ENCODE data around the gene GRIK4.
A peak's percentile ranks its signal among the peaks of the same experiment; 100 is the strongest.

Gene GRIK4

DNA sequence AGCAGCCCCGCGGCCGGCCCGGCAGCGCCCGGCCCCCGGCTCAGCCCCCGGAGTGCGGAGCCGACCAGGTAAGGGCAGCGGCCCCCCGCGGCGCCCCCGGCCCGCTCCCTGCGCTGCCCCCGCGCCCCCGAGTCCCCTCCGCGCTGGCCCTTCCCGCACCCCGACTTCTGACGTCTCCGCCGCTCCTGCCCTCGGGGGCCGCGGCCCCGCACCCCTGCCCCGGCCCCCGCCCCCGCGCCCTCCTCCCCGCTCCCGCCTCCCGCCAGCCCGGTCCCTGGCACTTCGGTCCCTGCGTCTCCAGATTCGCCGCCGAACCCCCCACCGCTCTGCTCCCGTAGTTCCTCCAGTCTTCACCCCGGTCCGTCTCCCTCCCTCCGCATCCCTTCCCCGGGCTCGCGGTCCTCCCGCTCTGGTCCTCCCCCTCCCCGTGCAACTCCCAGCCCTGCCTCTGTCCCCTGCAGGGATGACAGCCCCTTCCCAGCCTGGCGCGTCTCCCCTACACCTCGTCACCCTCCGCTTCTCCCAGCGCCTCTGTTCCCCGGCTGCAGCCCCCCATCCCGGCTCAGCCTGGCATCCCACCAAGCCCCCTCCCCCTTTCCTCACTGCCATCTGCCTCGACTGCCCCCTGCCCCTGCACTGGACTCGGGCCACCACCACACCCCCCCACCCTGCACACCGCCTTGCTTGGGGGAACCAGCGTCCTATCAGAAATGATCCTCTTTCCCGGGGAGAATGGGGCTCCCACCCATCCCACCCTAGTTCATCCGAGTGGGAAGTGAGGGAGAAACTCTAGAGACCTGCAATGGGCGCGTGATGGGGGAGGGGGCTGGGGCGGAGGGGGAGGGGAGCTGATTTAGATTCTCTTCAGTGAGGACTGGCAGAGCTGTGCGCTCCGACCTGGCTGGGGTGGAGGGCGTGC is 531 bp downstream of the GRIK4 start:
- H3K9ac ChIP-seq (ENCODE audit: low read depth, low read length): no peak overlapping the region
- peak overlapping the region; percentile 56 for H3K4me3 ChIP-seq (ENCODE audit: low read length)
- H3K4me1 ChIP-seq (ENCODE audit: control insufficient read depth, insufficient read depth, low read length): peaks cover 6% of the 10 kb centered on the region
- H3K4me2 ChIP-seq (ENCODE audit: low read length): peak overlapping the region; percentile 79
- no peaks in the 10 kb centered on the region for H3K9me3 ChIP-seq (replicated peaks; ENCODE audit: low read length)
- peaks cover 41% of the 10 kb centered on the region for H3K27me3 ChIP-seq (ENCODE audit: control insufficient read depth, insufficient read depth, low read length)
- H3K36me3 ChIP-seq (ENCODE audit: insufficient read depth, low read length): no peaks in the 10 kb centered on the region

DNA sequence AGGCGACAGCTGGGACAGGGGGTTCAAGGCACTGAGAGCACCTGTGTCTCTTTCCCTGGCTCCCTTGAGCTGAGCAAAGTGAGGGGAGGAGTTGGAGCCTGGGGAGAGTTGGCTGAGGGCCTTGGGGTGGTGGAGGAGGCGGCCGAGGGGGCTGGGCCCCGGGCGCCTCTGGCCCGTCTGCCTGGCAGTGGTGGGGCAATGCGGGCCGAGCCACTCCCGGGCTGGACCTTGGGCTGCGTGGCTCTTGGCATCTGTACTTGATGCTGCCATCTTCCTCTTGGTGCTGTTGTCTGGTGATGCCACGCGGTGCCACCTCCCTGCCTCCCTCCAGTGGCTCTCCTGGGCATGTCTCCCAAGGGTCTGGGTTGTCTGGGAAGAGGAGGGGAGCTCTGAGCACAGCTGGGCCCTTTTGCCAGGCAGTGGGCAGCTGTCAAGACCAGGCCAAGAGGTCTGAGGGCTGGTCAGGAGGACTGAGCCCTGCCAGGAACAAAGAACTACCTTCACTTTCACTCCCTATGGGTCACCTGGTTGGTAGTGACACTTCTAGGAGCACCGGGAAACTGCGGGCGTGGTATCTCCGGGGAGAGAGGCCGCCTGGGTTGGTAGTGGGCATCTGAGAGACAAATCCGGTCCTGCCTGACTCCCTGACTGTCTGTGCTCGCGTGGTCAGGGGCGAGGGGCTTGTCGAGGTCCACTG is 1.3 kb downstream of the GRIK4 start:
- Histone ChIP-seq H3K4me2 (ENCODE audit: low read length) (no peak overlapping the region), H3K27me3 (ENCODE audit: control insufficient read depth, insufficient read depth, low read length) (peaks cover 41% of the 10 kb centered on the region), H3K4me1 (ENCODE audit: control insufficient read depth, insufficient read depth, low read length) (peaks cover 14% of the 10 kb centered on the region), H3K9ac (ENCODE audit: low read depth, low read length) (no peak overlapping the region), H3K4me3 (ENCODE audit: low read length) (no peak overlapping the region), H3K36me3 (ENCODE audit: insufficient read depth, low read length) (no peaks in the 10 kb centered on the region), H3K9me3 (replicated peaks; ENCODE audit: low read length) (no peaks in the 10 kb centered on the region)

DNA sequence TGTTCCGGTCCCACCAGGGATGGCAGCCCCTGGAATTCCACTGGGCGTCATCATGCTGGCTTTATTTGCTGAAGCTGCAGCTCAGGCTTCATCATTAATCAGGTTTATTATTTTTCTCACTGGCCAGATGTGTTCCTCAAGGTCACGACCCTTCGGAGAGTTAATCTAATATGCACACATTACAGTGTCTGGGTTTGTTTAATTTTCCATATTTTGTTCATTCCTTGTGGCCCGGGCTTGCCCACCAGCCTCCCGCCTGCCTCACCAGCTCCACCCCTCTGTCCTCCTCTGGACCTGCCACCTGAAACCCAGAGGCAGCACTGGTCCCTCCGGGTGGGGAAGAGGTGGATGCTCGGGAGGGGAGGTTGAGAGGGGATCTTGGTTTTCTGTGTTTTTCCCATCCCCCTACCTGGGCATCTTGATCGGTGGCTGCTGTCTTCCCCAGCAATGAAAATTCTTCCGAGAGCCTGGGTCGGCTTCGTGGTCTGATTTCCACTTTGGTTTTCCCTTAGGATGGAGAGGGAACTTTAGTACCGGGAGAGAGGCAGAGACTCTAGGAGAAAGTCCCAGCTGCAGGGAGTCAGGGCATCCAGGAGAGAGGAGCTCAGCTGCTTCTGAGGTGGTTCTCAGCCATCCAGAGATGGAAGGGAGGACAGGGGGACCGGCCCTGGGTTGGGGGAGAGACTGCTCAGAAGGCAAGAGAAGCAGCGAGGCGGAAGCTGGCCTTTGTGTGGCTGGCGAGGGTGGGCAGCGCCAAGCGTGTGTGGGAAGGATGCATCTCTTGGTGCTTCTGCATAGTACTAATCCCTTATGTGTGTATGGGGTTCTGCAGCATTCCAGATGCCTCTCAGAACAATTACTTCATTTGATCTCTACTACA is 2.1 kb downstream of the GRIK4 start:
- Histone ChIP-seq H3K9ac (ENCODE audit: low read depth, low read length) (no peak overlapping the region), H3K27me3 (ENCODE audit: control insufficient read depth, insufficient read depth, low read length) (peaks cover 41% of the 10 kb centered on the region), H3K4me3 (ENCODE audit: low read length) (no peak overlapping the region)

DNA sequence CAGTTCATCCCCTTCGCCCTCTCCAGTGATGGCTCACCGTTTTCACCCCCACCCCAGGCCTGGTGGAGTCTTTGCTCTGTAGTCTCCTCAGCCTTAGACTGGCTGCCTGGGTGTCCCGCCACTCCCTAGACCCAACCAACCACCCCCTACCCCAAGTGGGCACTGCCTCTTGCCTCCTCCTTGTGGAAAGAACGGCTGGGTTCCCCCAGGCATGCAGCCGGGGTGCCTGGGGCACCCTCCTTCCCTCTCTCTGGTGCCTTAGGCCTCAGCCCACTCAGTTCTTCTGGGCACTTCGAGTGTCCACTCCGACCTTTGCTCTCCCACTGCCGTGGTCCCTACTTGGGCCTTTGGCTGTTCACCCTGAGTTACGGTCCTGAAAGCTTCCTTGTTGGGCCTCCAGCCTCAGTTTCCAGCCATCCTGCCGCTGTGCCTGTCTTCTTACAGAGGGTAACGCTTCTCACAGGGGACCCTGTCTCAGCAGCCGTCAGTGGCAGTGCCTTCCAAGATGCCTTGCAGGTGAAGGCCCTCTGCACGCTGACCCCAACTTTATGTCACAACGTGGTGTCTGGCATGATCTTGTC is 3.1 kb downstream of the GRIK4 start:
- Histone ChIP-seq H3K27me3 (ENCODE audit: control insufficient read depth, insufficient read depth, low read length) (peaks cover 39% of the 10 kb centered on the region), H3K4me1 (ENCODE audit: control insufficient read depth, insufficient read depth, low read length) (peaks cover 17% of the 10 kb centered on the region), H3K4me3 (ENCODE audit: low read length) (no peak overlapping the region), H3K9ac (ENCODE audit: low read depth, low read length) (no peak overlapping the region), H3K36me3 (ENCODE audit: insufficient read depth, low read length) (no peaks in the 10 kb centered on the region), H3K4me2 (ENCODE audit: low read length) (no peak overlapping the region), H3K9me3 (replicated peaks; ENCODE audit: low read length) (no peaks in the 10 kb centered on the region)

More for the DNA sequence above, 2.1 kb downstream of the GRIK4 start:
- H3K4me2 ChIP-seq (ENCODE audit: low read length): no peak overlapping the region
- peaks cover 17% of the 10 kb centered on the region for H3K4me1 ChIP-seq (ENCODE audit: control insufficient read depth, insufficient read depth, low read length)
- no peaks in the 10 kb centered on the region for H3K36me3 ChIP-seq (ENCODE audit: insufficient read depth, low read length)
- no peaks in the 10 kb centered on the region for H3K9me3 ChIP-seq (replicated peaks; ENCODE audit: low read length)

DNA sequence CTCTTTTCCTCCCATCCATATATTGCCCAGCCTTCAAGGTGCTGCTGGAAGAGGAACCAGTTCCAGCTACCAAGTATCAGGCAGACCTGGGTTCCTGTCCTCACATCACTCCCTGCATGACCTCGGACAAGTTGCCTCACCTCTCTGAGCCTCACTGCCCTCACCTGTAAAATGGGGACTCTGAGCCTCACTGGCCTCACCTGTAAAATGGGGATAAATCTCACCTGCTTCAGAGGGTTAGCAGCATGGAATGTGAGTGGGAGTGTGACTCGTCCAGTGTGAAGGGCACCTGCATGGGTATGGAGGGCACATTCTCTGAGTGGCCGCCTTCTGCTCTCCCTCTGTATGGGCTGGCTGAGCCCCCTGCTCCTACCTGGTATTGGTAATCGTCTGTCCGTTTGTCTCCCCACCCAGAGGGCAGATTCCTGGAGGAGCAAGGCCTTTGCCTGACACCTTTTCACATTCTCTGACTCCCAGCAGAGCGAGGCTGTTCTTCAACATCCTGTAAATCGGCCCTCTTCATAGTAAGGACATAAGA is 3.7 kb downstream of the GRIK4 start:
- Histone ChIP-seq H3K4me1 (ENCODE audit: control insufficient read depth, insufficient read depth, low read length) (peaks cover 17% of the 10 kb centered on the region), H3K27me3 (ENCODE audit: control insufficient read depth, insufficient read depth, low read length) (peaks cover 33% of the 10 kb centered on the region), H3K36me3 (ENCODE audit: insufficient read depth, low read length) (no peaks in the 10 kb centered on the region), H3K9me3 (replicated peaks; ENCODE audit: low read length) (no peaks in the 10 kb centered on the region), H3K4me2 (ENCODE audit: low read length) (no peak overlapping the region), H3K4me3 (ENCODE audit: low read length) (no peak overlapping the region), H3K9ac (ENCODE audit: low read depth, low read length) (no peak overlapping the region)

DNA sequence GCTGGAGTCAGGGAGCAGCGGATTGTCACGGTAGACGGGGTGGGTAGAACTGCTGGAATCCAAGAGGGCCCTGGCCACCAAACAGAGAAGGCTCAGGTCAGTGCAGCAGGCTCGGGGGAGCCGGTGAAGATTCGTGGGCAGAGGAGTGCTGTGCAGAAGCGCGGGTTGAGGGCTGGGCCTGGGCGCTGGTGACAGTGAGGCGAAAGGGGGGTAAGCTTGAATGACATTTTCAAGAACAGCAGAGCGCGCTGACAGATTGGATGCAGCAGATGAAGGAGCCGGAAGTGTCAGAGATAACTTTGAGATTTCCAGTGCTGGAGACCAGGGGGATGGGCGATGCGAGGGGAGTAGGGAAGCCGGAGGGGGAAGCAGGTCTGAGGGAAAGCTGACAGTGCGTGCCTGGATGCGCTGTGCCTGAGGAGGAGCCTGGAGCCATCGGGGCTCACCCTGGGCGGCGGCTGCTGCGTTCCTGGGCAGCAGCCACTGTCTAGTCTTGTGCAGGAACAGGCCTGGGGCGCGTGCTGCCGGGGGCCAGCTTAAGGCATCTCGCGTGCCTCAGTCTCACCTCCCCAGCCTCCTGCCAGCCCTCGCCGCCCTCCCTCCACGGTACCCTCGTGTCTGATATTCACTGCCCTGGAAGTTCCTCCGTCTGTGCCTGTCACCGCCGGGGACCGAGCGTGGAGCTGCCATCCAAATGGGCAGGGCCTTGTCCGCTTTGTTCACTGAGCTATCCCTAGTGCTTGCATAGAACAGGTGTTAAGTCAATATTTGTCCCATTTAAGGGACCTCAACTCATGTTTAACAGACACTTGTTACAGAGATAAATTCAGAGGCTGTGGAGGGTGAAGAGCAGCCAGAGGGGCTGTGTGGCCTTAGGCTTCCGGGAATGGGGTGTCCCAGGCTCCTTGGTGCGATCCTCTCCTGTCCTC is 5.2 kb downstream of the GRIK4 start:
- Histone ChIP-seq H3K27me3 (ENCODE audit: control insufficient read depth, insufficient read depth, low read length) (peaks cover 34% of the 10 kb centered on the region), H3K4me3 (ENCODE audit: low read length) (peak overlapping the region; percentile 4), H3K4me1 (ENCODE audit: control insufficient read depth, insufficient read depth, low read length) (peaks cover 17% of the 10 kb centered on the region), H3K9ac (ENCODE audit: low read depth, low read length) (no peak overlapping the region), H3K4me2 (ENCODE audit: low read length) (peak overlapping the region; percentile 64), H3K36me3 (ENCODE audit: insufficient read depth, low read length) (no peaks in the 10 kb centered on the region), H3K9me3 (replicated peaks; ENCODE audit: low read length) (no peaks in the 10 kb centered on the region)

DNA sequence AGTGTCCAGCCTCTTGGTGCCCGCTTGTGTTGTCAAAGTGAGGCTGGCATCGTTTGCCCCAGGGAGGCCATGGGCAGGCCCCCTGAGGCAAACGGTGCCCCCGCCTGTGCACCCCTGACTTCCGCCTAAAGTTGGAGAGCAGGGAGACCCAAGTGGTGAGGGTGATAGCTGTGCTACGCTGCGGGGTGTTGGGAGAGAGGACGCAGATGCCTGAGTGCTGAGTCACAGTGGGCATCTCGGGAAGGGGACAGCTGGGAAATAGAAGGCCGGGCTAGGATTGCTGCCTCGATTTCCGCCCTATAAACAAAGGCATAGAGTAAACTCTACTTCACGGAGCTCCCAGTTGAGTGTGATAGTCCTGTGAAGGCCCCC is 5.8 kb downstream of the GRIK4 start:
- H3K4me2 ChIP-seq (ENCODE audit: low read length): peak overlapping the region; percentile 64
- no peaks in the 10 kb centered on the region for H3K9me3 ChIP-seq (replicated peaks; ENCODE audit: low read length)
- H3K27me3 ChIP-seq (ENCODE audit: control insufficient read depth, insufficient read depth, low read length): peaks cover 34% of the 10 kb centered on the region
- H3K4me3 ChIP-seq (ENCODE audit: low read length): peak overlapping the region; percentile 4
- peaks cover 17% of the 10 kb centered on the region for H3K4me1 ChIP-seq (ENCODE audit: control insufficient read depth, insufficient read depth, low read length)
- no peaks in the 10 kb centered on the region for H3K36me3 ChIP-seq (ENCODE audit: insufficient read depth, low read length)
- peak overlapping the region; percentile 56 for H3K9ac ChIP-seq (ENCODE audit: low read depth, low read length)

DNA sequence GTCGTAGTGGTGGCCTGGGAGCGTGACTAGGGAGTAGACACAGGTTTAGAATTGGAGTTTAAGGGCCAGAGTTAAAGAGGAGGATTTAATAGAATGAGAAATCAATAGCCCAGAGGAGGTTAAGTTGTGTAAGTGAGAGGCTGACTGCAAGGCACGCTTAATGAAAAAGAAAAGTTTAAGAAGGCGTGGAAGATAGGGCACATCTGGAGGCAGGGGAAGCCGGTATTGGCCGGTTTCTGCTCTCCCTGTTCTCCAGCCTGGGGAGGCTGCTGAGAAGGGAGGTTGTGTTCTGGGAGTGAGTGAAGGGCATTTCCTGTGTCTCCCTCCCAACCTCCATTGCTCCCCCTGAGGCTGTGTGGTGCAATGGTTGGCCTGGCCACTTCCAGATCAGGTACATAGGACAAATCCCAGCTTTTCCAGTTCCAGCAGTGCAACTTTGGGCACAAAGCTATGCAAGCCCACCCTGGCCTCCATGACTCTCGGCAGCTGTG is 6.3 kb downstream of the GRIK4 start:
- Histone ChIP-seq H3K4me3 (ENCODE audit: low read length) (no peak overlapping the region), H3K36me3 (ENCODE audit: insufficient read depth, low read length) (no peaks in the 10 kb centered on the region), H3K9me3 (replicated peaks; ENCODE audit: low read length) (no peaks in the 10 kb centered on the region), H3K9ac (ENCODE audit: low read depth, low read length) (peak overlapping the region; percentile 56), H3K27me3 (ENCODE audit: control insufficient read depth, insufficient read depth, low read length) (peaks cover 33% of the 10 kb centered on the region), H3K4me1 (ENCODE audit: control insufficient read depth, insufficient read depth, low read length) (peaks cover 17% of the 10 kb centered on the region), H3K4me2 (ENCODE audit: low read length) (peak overlapping the region; percentile 64)

DNA sequence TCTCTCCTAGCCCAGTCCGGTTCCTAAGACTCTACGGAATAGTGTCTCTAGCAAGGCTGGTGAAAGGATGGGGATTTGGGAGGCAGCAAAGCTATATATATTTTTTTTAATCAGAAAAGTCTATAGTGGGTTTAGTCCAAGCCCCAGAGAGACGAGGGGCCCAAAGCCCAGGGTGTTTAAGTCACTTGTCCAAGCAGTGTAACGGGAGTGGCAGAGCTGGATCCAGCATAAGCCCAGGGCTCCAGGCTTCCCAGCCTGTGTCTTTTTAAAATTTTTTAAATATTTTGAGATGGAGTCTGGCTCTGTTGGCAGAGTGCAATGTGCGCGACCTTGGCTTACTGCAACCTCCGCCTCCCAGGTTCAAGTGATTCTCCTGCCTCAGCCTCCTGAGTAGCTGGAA is 6.8 kb downstream of the GRIK4 start:
- Histone ChIP-seq H3K4me3 (ENCODE audit: low read length) (no peak overlapping the region), H3K27me3 (ENCODE audit: control insufficient read depth, insufficient read depth, low read length) (peaks cover 33% of the 10 kb centered on the region), H3K4me1 (ENCODE audit: control insufficient read depth, insufficient read depth, low read length) (peaks cover 17% of the 10 kb centered on the region), H3K36me3 (ENCODE audit: insufficient read depth, low read length) (no peaks in the 10 kb centered on the region), H3K9me3 (replicated peaks; ENCODE audit: low read length) (no peaks in the 10 kb centered on the region), H3K4me2 (ENCODE audit: low read length) (no peak overlapping the region), H3K9ac (ENCODE audit: low read depth, low read length) (no peak overlapping the region)

DNA sequence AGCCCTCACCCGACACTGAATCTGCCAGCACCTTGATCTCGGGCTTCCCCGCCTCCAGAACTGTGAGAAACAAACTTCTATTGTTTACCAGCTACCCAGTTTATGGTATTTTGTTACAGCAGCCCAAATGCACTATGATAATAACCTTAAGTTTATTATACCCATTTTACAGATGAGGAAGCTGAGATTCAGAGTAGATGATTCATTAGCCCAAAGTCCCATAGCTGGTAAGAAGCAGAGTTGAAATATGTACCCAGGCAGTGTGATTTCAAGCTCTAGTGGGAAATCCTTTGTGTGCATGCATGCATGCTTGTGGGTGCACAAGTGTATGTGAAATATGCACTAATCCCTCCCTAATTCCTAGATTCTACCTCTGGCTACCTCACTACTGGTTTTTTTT is 7.9 kb downstream of the GRIK4 start:
- no peaks in the 10 kb centered on the region for H3K36me3 ChIP-seq (ENCODE audit: insufficient read depth, low read length)
- peaks cover 17% of the 10 kb centered on the region for H3K4me1 ChIP-seq (ENCODE audit: control insufficient read depth, insufficient read depth, low read length)
- H3K9me3 ChIP-seq (replicated peaks; ENCODE audit: low read length): no peaks in the 10 kb centered on the region
- H3K9ac ChIP-seq (ENCODE audit: low read depth, low read length): no peak overlapping the region
- H3K27me3 ChIP-seq (ENCODE audit: control insufficient read depth, insufficient read depth, low read length): peaks cover 29% of the 10 kb centered on the region
- no peak overlapping the region for H3K4me3 ChIP-seq (ENCODE audit: low read length)
- H3K4me2 ChIP-seq (ENCODE audit: low read length): no peak overlapping the region
